GM10248 (cell line): ENCODE results near the gene TPM3.
"Not testable (repeated sequence)": the region's sequence is repeated elsewhere in the genome, so short reads cannot be mapped to it uniquely, and the experiment has no call there.

Experiments
- CTCF ChIA-PET: fragments of 300-600 bp; sonication (Branson Sonifier 250); formaldehyde crosslinking; extraction: SDS; loops from one replicate; lab custom pipeline; 2021; ENCODE audit warnings: antibody characterized with exemption; lab: Yijun Ruan, JAX
- POLR2A ChIA-PET: fragments of 350-650 bp; sonication (Branson Sonifier 250); formaldehyde crosslinking; extraction: SDS; loops from one replicate; lab custom pipeline; 2020; ENCODE audit warnings: antibody characterized with exemption; lab: Yijun Ruan, JAX
- DNase-seq: peaks from one replicate; pipeline ENCODE4 v3.0.0; 2012; ENCODE audit errors: extremely low spot score
- TF ChIP-seq, protein P1 (sequence below): IDR thresholded peaks from 2 replicates; pipeline ENCODE4 v1.5.1; 2012; ENCODE audit warnings: mild to moderate bottlenecking, low read depth; ENCODE audit errors: extremely low read depth, missing control alignments, control extremely low read depth

The TPM3 gene

DNA sequence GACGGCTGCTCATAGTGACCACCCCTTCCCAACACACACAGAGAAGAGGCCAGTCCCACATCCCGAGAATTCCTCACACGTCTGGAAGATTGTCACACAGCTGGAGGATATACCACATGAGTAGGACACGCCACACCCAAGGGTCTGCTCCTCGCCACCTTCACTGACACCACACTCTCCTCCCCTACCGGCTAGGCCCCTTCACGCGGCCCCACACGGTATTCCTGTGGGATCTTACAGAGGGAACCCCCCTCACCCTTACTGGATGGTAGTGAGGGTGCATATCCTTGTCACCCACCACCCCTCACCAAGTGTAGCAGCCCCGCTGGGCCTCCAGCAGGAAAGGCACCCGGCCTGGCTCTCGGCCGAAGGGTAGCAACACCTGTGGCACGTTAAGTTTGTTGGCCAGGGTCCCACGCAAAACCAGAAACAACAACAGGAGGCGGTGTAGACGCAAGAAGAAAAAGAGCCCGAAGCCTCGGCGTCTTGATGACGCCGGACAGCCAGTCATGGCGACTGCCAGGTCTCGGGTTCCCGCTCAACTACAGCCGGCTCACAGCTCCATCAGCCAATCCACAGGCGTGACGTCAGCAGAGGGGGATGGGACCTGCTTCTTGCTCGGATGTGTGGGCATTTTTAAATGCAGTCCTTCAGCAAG is 37.2 kb downstream of the TPM3 start, which contains the start of gene NUP210L:
Gene NUP210L, minus strand, starts transcription at position 540 of the 658 bp plus-strand sequence.
- ChIA-PET POLR2A (no interaction called here), CTCF (interaction anchor here (1.0 to 1.5 kb wide), 2 partner anchors 17 to 168 kb away, joined by 3 to 5 read pairs; partner anchors contain the start of gene RAB13)
- TF ChIP-seq, protein P1, sequence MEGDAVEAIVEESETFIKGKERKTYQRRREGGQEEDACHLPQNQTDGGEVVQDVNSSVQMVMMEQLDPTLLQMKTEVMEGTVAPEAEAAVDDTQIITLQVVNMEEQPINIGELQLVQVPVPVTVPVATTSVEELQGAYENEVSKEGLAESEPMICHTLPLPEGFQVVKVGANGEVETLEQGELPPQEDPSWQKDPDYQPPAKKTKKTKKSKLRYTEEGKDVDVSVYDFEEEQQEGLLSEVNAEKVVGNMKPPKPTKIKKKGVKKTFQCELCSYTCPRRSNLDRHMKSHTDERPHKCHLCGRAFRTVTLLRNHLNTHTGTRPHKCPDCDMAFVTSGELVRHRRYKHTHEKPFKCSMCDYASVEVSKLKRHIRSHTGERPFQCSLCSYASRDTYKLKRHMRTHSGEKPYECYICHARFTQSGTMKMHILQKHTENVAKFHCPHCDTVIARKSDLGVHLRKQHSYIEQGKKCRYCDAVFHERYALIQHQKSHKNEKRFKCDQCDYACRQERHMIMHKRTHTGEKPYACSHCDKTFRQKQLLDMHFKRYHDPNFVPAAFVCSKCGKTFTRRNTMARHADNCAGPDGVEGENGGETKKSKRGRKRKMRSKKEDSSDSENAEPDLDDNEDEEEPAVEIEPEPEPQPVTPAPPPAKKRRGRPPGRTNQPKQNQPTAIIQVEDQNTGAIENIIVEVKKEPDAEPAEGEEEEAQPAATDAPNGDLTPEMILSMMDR: no peak
- DNase-seq: no peak

DNA sequence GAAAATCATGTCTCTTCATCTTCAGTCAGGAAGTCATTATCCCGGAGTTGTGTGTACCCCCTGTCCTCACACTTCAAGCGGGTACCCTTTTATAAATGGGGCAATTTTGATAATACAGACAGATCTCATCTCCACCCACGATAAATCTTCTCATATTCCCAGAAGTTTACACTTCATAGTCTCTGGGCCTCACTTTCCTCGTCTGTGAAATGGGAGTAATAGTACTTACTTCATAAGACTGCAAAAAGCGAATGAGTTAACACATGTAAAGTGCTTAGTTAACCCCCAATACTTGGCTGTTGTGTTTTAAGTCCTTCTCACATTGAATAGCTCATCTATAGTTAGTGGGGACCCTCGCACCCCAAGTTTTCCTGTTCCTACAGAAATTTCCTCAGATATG is 37.8 kb downstream of the TPM3 start:
- no peak for DNase-seq
- TF ChIP-seq, protein P1: no peak
- CTCF ChIA-PET: interaction anchor here (1.0 to 1.5 kb wide), 2 partner anchors 17 to 167 kb away, joined by 3 to 5 read pairs; partner anchors contain the start of gene RAB13
- POLR2A ChIA-PET: no interaction called here

DNA sequence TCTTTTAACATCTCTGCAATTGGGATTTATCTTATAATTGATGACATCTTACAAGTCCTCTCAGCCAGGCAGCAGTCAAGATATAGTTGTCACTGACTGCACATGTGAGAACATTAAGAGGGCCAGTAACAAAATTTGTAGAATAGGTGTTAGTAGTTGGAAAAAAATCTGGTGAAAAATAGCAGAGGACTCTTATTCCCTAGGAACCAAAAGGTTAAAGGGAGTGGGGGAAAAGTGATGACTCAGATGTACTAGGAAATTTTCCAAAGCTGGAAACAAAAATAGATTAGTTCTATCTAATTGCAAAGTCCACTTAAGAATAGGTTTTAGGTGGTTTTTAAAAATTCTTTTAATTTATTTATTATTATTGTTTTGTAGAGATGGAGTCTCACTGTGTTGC is 40.6 kb downstream of the TPM3 start:
- ChIA-PET POLR2A (no interaction called here), CTCF (no interaction called here)
- DNase-seq: no peak
- TF ChIP-seq, protein P1: no peak

DNA sequence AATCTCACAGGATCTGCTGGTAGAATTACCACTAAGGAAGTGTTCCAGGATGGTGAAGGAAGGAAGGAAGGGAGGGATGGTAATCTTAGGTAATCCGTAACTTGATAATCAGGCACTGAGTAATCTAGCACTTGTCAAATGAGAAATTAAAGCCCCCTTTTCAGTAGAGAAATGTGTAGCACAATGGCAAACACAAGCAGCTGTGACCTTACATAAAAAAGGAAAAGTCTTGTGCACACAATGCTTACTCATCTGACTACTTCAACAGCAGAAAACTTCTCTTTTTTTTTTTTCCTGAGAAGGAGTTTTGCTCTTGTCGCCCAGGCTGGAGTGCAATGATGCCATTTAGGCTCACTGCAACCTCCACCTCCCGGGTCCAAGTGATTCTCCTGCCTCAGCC is 43.1 kb downstream of the TPM3 start:
- ChIA-PET CTCF (no interaction called here), POLR2A (no interaction called here)
- DNase-seq: peak; percentile 63
- TF ChIP-seq, protein P1: no peak

DNA sequence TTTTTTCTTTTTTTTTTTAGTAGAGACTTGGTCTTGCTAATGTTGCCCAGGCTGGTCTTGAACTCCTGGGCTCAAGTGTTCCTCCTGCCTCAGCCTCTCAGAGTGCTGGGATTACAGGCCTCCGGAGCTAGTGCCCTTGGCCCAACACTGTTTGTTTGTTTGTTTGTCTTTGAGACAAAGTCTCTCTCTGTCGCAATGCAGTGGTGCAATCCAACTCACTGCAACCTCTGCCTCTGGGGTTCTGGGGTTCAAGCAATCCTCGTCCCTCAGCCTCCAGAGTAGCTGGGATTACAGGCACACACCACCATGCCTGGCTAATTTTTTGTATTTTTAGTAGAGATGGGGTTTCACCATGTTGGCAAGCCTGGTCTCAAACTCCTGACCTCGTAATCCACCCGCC is 44.4 kb downstream of the TPM3 start:
- ChIA-PET CTCF (interaction anchor here (1.0 kb wide), 1 partner anchor 11 kb away, joined by 3 read pairs; no protein-coding TSS in a partner anchor), POLR2A (interaction anchor here (0.6 kb wide), 1 partner anchor 154 kb away, joined by 3 read pairs; no protein-coding TSS in a partner anchor)
- DNase-seq: not testable (repeated sequence)

DNA sequence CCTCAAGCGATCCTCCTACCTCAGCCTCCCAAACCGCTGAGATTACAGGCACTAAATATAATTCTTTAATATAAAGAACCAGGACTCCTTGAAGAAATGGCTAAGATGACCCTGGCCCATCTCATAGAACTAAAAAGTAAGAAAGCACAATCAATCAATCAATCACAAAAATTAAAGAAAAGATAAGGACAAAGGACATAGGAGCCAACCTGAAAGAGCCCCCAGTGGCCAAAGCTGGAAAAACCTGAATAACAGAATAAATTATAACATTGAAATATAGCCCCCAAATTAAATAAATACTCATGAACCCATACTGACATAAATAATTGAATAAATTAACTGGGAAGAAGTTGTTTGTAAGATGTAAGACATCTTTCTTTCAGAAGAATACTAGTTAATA is 45.9 kb downstream of the TPM3 start:
- CTCF ChIA-PET: interaction anchor here (1.0 kb wide), 1 partner anchor 41 kb away, joined by 3 read pairs; no protein-coding TSS in a partner anchor
- POLR2A ChIA-PET: no interaction called here
- no peak for DNase-seq
- TF ChIP-seq, protein P1: no peak

DNA sequence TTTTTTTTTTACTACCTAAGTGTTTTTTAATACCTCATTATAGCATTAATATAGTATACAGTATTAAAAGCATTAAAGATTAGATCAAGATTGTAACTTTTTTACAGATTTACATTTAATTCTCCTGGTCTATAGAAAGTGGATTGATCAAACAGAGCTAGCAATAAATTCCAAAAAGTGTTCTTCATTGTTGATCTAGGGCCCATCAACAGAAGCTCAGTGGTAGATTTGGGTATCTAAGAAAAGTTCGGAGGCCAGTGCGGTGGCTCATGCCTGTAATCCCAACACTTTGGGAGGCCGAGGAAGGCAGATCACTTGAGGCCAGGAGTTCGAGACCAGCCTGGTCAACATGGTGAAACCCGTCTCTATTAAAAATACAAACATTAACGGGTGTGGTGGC is 49.5 kb downstream of the TPM3 start:
- ChIA-PET POLR2A (no interaction called here), CTCF (interaction anchor here (0.9 to 1.1 kb wide), 2 partner anchors 15 to 16 kb away, joined by 3 to 4 read pairs; no protein-coding TSS in a partner anchor)
- TF ChIP-seq, protein P1: no peak
- no peak for DNase-seq
